ENCODE data around the gene DCLRE1C.
"Not testable (repeated sequence)": the region's sequence is repeated elsewhere in the genome, so short reads cannot be mapped to it uniquely, and the experiment has no call there.

DCLRE1C gene

GRCh38 chr10:14889318-14889717 lies 64.6 kb downstream of the DCLRE1C start:
- DNase-seq (ENCODE audit: low read depth in 2 of 3, low spot score in 1 of 3), result no peak

GRCh38 chr10:14884082-14884481 lies 69.8 kb downstream of the DCLRE1C start:
- DNase-seq (ENCODE audit: low read depth in 2 of 3, low spot score in 1 of 3), result no peak

- DNase-seq (ENCODE audit: low read depth in 2 of 3, low spot score in 1 of 3), result no peak
Observed at GRCh38 chr10:14880229-14880628, 73.7 kb downstream of the DCLRE1C start.

GRCh38 chr10:14879928-14880193 lies 74.0 kb downstream of the DCLRE1C start:
- DNase-seq (ENCODE audit: low read depth in 2 of 3, low spot score in 1 of 3), result no peak

GRCh38 chr10:14879124-14879927 lies 74.6 kb downstream of the DCLRE1C start:
- DNase-seq (ENCODE audit: low read depth in 2 of 3, low spot score in 1 of 3), result peak in 1 of 3 donors; percentile 32

- peak; percentile 86 to 93 (median 91) for DNase-seq (ENCODE audit: low read depth in 2 of 3, low spot score in 1 of 3)
Observed at GRCh38 chr10:14878266-14879123, 75.4 kb downstream of the DCLRE1C start, which contains the start of gene SUV39H2. Gene SUV39H2, plus strand, starts transcription at chr10:14878866. Its CDS starts 23 bp downstream, at chr10:14878889.

GRCh38 chr10:14876764-14877163 lies 77.1 kb downstream of the DCLRE1C start:
- no peak for DNase-seq (ENCODE audit: low read depth in 2 of 3, low spot score in 1 of 3)

GRCh38 chr10:14875941-14876340 lies 78.0 kb downstream of the DCLRE1C start:
- DNase-seq (ENCODE audit: low read depth in 2 of 3, low spot score in 1 of 3), result no peak

- no peak for DNase-seq (ENCODE audit: low read depth in 2 of 3, low spot score in 1 of 3)
Observed at GRCh38 chr10:14873090-14873760, 80.7 kb downstream of the DCLRE1C start.

- not testable (repeated sequence) for DNase-seq (ENCODE audit: low read depth in 2 of 3, low spot score in 1 of 3)
Observed at GRCh38 chr10:14864871-14865270, 89.0 kb downstream of the DCLRE1C start.

- DNase-seq (ENCODE audit: low read depth in 2 of 3, low spot score in 1 of 3), result not testable (repeated sequence)
Observed at GRCh38 chr10:14864466-14864865, 89.4 kb downstream of the DCLRE1C start.

GRCh38 chr10:14860791-14861190 lies 93.1 kb downstream of the DCLRE1C start:
- DNase-seq (ENCODE audit: low read depth in 2 of 3, low spot score in 1 of 3), result no peak

GRCh38 chr10:14859775-14860174 lies 94.1 kb downstream of the DCLRE1C start:
- DNase-seq (ENCODE audit: low read depth in 2 of 3, low spot score in 1 of 3), result no peak

GRCh38 chr10:14859043-14859442 lies 94.9 kb downstream of the DCLRE1C start:
- no peak for DNase-seq (ENCODE audit: low read depth in 2 of 3, low spot score in 1 of 3)

- DNase-seq (ENCODE audit: low read depth in 2 of 3, low spot score in 1 of 3), result no peak
Observed at GRCh38 chr10:14858338-14858960, 95.4 kb downstream of the DCLRE1C start.

GRCh38 chr10:14855453-14855852 lies 98.4 kb downstream of the DCLRE1C start:
- no peak for DNase-seq (ENCODE audit: low read depth in 2 of 3, low spot score in 1 of 3)

- DNase-seq (ENCODE audit: low read depth in 2 of 3, low spot score in 1 of 3), result no peak
Observed at GRCh38 chr10:14852236-14852635, 101.7 kb downstream of the DCLRE1C start.
